NOMO-1 (cell line): Measurements from ENCODE around the gene QPRT.
"Not testable (repeated sequence)": the region's sequence is repeated elsewhere in the genome, so short reads cannot be mapped to it uniquely, and the experiment has no call there.

Experiments used
- DNase-seq, 2 experiments: peaks; one replicate each; lab custom pipeline; 2025; ENCODE audit not compliant: unreplicated experiment in 2 of 2; lab: John Stamatoyannopoulos, UW

QPRT gene

DNA sequence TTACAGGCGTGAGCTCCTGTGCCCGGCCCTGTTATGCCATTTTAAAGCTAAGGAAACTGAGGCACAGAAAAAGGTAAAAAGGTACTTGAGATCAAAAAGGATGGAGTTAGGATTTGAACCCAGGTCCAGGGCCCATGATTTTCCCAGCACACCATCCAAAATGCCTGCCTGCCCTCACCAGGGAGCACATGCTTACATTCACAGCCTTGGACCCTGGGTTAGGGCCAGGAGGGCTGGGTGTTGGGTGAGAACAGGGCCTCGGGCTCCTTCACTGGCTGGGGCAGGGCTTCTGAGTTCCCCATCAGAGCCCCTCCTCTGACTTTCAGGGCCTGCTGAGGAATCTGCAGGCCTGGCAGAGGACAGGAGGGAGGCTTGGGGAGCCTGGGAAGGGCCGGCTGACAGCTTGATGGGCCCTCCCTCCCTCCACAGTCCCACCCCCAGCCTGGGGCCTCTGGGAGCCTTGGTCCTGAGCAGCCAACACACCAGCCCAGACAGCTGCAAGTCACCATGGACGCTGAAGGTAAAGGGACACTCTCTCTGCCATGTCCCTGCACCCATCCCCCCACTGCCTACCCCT is at the start of gene QPRT:
QPRT (plus strand) TSS at position 490 of the 577 bp plus-strand sequence; CDS start at position 508, 18 bp downstream.
- peak in 1 of 2 experiments; percentile 39 for DNase-seq

DNA sequence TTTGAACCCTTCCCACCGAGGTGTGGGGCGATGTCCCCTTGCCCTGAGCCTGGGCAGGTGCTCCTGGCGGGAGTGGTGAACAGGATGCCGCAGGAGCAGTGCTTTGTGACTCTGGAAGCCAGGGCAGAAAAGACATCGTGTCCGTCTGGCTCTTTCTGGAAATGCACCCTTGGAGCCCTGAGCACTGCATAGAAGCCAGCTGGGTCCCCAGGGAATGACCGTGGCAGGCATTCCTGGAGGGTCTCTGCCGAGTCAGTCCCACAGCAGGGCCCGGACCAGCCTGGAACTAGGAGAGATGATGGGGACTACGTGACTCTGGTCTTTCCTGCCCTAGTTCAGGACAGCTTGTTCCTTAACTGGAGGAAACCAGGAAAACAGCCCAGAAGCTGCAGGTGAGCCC is 49.7 kb upstream of the QPRT start:
- DNase-seq, result not testable (repeated sequence)

DNA sequence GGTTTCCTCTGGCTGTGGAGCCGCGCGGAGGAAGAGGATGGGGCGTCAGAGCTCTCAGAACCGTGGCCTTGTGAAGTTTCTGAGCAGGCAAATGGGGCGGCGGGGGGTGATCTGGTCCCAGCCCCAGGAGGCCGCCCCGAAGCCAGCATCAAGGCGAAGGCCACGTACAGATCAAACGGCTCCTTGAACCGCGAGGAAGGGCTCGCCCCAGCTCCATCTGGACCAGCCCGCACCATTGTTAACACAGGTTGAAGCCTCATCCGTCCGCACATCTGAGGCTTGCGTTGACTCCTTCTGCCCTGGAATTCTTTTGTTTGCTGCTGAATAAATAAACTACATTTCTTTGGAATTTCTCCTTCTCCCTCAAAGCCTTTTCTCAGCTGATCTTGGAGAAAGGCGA is 47.3 kb upstream of the QPRT start:
- not testable (repeated sequence) for DNase-seq

DNA sequence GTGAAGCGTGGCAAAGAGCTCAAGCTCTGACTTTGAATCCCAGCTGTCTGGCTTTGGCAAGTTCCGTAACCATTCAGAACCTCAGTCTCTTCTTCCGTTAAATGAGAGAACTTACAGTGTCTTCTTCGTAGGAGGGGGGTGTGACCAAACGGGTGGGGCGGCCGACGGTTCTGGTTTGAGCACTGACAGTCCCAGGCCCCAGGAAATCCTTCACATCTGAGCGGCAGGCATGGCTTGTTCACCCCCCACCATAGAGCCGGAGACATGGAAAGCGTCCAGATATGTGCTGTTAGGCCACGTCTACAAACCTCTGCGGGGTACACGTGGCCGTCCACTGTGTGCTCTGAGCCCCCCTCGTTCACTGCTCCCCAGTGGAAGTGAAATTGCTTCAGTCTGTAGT is 43.1 kb upstream of the QPRT start:
- DNase-seq, result not testable (repeated sequence)

DNA sequence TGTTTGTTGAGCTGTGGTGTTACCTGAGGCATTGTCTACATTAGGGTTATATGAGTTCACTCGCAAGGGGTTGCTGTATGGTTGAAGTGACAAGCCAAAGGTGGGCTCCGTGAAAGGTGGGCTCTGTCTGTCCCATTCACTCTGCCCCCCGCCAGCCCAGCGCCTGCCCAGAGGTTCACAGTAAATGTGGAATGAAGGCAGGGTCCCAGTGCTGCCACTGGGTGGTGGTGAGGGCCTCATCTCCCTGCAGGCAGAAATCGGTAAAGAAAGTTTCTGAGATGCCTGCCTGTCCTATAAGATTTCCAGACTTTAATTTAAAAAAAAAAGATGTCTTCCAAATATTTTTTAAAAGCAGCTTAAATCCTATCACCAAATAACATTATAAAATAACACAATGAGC is 42.6 kb upstream of the QPRT start:
- not testable (repeated sequence) for DNase-seq

DNA sequence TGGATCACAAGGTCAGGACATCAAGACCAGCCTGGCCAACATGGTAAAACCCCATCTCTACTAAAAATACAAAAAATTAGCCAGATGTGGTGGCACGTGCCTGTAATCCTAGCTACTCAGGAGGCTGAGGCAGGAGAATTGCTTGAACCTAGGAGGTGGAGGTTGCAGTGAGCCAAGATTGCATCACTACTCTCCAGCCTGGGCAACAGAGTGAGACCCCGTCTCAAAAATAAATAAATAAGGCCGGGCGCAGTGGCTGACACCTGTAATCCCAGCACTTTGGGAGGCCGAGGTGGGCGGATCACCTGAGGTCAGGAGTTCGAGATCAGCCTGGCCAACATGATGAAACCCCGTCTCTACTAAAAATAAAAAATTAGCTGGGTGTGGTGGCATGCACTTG is 40.2 kb upstream of the QPRT start:
- DNase-seq, result not testable (repeated sequence)

DNA sequence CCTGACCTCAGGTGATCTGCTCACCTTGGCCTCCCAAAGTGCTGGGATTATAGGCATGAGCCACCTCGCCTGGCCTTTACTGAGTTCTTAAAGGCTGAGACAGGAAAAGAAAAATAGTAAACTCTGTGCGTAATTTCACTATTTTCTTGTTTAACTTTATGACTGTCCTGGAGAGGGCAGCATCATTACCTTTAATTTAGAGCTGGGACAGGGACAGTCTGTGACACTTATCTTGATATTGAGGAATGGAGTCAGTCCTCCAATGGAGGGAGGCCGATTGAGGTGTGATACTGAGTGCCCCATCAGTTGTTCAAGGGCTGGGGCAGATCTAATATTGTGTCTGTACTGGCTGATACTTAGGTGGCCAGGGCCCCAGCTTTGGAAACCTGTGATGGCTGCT is 37.4 kb upstream of the QPRT start:
- peak in 1 of 2 experiments; percentile 42 for DNase-seq

DNA sequence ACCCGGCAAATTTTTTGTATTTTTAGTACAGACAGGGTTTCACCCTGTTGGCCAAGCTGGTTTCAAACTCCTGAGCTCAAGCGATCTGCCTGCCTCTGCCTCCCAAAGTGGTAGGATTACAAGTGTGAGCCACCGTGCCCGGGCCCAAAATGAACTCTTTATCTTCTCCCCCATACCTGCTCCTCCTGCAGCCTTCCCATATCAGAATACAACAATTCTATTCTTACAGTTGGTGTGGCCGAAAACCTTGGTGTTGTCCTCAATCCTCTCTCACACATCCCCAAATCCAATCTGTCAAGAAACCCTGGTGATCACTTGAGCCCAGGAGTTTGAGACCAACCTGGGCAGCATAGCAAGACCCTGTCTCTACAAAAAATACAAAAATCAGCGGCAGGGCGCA is 35.4 kb upstream of the QPRT start:
- no peak for DNase-seq

DNA sequence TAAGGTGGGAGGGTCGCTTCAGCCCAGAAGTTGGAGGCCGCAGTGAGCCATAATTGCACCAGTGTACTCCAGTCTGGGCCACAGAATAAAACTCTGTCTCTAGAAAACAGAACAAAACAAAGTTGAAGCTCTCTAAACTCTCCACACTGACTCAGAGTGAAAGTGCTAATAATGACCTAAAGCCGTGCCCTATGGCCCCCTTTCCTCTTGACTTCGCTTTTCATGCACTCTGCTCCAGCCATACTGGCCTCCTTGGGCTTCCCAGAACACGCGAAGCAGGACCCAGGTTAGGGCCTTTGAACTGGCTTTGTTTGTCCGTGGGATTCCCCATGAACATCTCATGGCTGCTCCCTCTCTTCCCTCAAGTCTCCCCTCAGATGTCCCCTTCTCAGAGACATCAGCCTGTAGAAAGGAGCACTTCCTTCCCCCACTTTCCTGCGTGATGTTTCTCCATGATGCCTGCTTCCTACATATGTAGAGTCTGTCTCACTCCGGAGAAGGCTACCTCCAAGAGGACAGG is 34.6 kb upstream of the QPRT start:
- DNase-seq, result no peak

DNA sequence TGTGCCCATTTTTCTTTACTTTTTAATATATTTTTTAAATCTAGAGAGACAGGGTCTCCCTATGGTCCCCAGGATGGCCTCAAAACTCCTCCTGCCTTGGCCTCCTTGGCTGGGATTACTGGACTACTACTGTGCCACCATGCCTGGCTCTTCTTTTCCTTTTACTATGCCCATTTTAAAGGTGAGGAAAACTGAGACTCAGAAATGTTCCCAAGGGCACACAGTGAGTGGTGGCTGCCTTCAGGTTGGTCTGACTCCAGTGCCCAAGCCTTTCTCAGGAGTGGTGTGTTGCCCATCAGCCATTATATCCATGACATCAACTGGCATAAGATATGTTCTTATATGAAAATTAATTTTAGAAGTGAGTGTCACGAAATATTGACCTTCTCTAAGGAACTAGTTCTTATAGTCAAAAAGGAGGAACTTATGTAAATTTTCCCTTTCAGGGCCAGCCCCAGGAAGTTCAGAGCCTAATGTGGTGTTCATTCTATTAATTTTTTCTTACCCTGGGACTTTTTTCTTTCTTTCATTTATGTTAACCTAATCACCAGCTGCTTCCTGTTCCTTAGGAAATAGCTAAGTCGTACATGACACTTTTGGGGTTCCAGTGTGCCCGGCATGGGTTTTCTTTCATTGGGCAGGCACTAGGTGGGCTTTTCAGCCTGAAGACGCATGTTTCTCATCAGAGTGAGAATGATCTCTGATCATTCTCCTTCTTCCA is 33.8 kb upstream of the QPRT start:
- peak in 1 of 2 experiments; percentile 52 for DNase-seq

DNA sequence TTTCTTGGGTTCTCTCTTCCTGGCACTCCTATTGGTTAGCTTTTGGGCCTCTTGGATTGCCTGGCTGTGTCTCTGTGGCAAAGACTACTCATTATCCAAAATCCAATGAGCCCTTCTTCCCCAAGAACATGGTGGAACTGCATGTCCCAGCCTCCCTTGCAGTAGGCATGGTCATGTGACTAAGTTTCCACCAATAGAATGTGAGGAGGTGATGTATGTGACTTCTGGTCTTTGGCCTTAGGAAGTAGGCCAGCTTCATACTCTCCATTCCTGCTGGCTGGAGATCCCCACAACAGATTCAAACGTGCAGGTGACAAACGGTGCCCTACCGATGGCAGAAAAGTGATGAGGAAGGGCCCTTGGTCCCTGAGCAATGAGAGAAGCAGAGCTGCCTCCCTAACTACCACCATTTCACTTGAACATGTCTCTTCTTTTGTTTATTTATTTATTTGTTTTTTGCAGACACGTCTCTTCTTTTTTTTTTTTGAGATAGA is 33.2 kb upstream of the QPRT start:
- DNase-seq, result peak; percentile 70 to 78

DNA sequence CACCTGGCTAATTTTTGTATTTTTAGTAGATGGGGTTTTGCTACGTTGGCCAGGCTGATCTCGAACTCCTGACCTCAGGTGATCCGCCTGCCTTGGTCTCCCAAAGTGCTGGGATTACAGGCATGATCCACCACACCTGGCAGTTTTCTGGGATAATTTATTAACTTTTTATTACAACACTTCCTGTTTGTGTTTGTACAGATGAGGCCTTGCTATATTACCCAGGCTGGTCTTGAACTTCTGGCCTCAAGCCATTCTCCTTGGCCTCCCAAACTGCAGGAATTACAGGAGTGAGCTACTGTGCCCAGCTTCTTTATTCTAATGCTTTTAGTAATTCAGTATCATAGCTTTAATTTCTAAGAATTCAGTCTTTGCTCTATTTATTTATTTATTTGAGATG is 32.0 kb upstream of the QPRT start:
- DNase-seq, result no peak

DNA sequence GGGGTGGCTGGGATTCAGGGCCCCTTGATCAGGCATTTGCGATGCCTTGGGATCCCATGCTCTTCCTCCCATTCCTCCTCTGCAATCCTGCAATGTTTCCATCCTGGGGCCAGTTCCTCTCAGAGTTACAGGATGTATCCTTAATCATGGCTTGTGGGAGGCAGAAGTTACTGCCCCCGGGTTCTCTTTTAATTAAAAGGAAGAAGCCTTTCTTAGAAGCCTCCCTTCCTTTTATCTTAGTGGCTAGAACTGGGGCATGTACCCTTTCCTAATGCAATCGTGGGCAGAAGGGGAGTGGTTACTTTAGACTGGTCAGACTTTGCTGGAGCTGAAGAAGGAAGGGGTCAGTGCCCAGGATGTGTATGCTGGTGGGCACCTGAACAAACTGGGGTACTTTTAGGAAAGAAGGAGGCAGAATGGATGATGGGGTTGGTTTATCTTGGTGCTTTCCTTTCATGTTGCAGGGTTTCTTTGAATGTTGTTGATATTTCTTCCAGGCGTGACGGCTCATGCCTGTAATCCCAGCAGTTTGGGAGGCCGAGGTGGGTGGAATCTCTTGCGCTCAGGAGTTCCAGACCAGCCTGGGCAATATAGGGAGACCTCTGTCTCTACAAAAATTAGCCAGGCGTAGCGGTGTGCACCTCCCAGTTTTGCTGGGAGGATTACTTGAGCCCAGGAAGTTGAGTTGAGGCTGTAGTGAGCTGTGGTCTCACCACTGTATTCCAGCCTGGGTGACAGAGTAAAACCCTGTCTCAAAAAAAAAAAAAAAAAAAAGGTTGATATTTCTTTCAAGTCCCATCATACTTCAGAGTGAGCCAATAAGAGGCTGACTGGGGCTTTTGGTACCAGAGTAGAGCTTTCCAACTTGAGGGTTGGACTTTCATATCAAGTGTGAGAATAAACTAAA is 29.1 kb upstream of the QPRT start:
- DNase-seq, result peak in 1 of 2 experiments; percentile 39

DNA sequence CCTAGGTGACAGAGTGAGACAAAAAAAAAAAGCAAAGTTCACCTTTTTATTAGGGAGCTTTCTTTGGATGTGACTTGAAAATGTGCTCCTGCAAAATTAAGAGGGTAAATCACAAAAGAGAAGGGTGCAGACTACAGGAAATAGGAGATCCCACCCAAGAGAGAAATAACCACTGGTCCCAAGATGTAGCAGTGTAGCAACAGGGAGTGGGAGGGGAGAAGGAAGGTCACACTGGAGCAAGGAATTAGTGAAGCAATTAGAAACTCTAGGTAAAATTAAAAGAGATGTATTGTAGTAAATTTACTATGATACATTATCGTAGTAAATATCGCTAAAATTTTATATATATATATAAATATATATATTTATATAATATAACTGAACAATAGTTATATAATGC is 28.2 kb upstream of the QPRT start:
- DNase-seq, result no peak

DNA sequence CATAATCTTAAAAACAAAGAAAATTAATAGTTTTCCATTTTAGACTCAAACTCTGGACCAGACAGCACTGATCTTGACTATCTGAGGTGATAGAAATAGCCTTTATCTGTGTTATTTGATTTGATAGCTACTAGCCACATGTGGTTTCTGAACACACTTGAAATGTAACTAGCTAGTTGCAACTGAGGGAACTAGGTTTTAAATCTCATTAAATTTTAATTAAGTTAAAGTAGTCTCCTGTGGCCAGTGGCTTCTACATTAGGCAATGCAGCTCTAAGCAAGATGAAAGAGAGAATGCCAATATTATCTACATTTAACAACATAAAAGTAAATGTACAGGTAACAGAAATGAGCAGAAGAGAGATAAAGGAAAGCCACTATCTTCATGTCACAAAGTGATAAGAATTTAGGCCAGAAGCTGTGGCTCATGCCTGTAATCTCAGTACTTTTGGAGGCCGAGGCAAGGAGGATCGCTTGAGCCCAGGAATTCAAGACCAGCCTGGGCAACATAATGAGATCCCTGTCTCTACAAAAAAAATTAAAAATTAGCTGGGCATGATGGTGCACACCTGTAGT is 27.1 kb upstream of the QPRT start:
- DNase-seq, result no peak

DNA sequence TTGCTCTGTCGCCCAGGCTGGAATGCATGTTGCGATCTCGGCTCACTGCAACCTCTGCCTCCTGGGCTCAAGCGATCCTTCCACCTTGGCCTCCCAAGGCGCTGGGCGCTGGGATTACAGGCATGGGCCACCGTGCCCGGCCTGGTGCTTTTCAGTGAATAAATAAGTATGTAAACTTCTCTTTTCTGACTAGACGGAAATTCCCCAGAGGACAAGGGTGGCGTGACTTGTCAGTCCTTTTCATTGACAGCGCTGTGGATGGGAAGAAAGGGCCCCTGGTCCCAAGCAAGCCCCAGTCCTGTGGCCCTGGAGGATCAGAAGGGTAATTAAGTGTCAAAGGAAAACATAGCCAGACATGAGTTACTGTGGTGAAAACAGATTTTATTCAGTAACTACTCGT is 25.5 kb upstream of the QPRT start:
- DNase-seq, result peak; percentile 38 to 40

DNA sequence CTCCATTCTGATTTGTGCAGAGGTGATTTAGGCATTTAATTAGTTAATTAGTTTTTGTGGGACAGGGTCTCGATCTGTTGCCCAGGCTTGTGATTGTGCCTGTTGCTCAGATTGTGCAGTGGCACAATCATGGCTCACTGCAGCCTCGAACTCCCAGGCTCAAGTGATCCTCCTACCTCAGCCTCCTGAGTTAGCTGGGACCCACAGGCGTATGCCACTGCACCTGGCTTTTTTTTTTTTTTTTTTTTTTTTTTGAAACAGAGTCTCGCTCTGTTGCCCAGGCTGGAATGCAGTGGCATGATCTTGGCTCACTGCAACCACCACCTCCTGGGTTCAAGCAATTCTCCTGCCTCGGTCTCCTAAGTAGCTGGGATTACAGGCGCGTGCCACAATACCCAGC is 25.1 kb upstream of the QPRT start:
- DNase-seq, result not testable (repeated sequence)

DNA sequence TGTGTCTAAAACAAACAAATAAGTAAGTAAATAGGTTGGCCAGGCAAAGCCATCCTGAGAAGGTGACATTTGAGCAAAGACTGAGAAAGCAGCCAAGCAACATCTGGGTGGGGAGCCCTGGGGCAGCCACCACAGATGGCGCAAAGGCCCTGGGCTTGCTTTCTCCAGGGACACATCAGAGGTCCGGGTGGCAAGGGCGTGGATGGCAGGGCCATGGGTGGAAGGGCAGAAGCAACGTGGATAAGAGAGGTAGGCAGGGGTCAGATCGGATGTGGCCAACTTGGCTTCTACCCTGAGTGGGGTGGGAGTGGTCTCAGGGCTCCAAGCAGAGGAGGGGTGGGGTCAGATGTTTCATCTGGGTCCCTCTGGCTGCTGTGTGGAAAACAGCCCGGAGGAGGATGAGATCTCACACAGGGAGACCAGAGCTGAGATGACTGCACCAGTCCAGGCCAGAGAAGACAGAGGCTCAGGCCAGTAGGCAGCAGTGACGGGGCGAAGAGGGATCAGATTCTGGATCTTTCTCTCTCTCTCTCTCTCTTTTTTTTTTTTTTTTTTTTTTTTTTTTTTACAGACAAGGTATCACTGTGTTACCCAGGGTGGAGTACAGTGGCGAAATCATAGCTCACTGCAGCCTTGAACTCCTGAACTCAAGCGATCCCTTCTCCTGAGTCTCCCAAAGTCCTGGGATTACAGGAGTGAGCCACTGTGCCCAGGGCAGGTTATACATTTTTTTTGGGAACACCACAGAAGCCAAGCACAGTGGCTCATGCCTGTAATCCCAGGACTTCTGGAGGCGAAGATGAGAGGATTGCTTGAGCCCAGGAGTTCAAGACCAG is 22.1 kb upstream of the QPRT start:
- DNase-seq, result no peak

DNA sequence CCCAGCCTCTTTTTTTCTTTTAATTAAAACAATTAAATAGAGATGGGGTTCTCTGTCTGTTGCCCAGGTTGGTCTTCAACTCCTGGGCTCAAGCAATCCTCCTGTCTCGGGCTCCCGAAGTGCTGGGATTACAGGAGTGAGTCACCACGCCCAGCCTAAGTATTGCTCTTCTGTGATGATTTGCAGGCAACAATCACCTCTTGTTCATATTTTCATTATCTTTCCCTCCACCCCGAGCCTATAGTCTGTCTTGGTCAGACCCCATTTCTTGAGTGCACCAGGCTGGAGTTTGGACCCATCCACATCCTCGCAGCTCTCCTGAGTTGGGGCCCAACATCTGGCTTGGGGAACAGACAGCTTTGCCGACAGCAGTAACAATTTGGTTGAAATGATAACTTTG is 20.3 kb upstream of the QPRT start:
- no peak for DNase-seq
